Measurements from ENCODE around the gene TFE3. TPM values are rescaled to one million over a fixed set of nuclear protein-coding genes. Genes with fewer than 3 reads are reported as not detected.

Gene TFE3, protein sequence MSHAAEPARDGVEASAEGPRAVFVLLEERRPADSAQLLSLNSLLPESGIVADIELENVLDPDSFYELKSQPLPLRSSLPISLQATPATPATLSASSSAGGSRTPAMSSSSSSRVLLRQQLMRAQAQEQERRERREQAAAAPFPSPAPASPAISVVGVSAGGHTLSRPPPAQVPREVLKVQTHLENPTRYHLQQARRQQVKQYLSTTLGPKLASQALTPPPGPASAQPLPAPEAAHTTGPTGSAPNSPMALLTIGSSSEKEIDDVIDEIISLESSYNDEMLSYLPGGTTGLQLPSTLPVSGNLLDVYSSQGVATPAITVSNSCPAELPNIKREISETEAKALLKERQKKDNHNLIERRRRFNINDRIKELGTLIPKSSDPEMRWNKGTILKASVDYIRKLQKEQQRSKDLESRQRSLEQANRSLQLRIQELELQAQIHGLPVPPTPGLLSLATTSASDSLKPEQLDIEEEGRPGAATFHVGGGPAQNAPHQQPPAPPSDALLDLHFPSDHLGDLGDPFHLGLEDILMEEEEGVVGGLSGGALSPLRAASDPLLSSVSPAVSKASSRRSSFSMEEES
- 10.8 and 21.8 TPM in 2 replicates for total RNA-seq

DNA sequence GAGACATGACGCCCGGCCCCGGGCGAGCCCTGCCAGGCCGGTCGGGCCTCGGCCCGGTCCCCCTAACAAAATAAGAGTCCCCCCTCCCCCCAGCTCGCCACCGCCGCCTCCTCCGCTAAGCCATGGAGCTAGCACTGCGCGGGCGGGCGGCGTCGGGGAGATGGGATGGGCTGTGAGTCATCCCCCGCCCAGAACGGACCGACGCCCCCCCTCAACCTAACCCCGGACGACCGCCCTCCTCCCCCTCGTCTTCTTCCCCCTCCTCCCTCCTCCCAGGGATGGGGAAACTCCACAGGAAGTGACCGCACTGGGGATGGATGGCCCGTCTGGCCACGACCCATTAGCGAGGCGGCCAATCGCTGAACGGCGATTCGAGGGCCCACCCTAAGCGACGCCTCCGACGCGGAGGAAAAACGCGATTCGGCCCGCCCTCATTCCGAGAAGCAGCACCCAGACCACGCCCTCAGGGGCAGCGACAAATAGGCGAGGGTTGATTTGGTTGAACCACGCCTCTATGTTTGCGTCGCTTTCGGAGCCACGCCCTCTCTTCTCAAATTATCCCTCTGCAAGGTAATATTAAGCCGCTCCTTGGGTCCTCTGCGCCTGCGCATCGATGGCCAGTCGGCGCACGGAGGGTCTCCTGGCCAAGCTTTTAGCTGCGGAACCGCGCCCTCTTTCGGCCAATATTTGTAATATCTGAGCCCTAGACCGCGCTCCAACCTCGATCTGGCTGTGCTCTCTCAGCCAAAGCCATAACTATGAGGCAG is at the start of gene TFE3:
Gene TFE3 (minus strand): TSS at position 138 of the 767 bp plus-strand sequence. CDS start 131 bp downstream, at position 7.

GRCh38 chrX:49079489-49080428 is 36.6 kb upstream of the TFE3 start, which contains the start of gene WDR45:
TSS of gene WDR45 (minus strand) at chrX:49079887. CDS start at chrX:49078095, 1,792 bp downstream.

GRCh38 chrX:49073601-49074575 is 30.7 kb upstream of the TFE3 start, which contains the start of gene PRAF2:
TSS of gene PRAF2 (minus strand) at chrX:49074002. CDS start at chrX:49073987, 15 bp downstream.

DNA sequence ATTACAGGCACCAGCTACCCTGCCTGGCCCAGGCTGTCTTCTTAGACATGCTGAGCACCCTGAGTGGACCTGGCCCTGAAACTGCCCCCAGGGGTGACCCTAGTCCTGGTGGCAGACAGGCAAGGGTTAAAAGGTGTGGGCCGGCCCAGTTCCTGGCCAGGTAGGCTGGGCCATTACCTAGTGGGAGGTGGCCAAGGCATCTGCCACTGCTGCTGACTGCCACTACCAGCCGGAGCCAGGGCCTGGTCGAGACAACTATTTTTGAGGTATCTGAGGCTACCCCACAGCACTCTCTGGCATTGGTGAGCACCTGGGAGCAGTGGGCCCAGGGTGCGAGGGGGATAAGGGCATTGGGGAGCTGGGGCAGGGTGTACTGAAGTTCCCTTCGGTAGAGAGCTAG is 15.6 kb upstream of the TFE3 start, which contains the start of gene CCDC120:
Gene CCDC120 (plus strand): TSS at position 206 of the 400 bp plus-strand sequence. CDS start 3,043 bp downstream, outside the sequence.

GRCh38 chrX:49002091-49002935 is 40.8 kb downstream of the TFE3 start, which contains the start of gene GRIPAP1:
TSS of gene GRIPAP1 (minus strand) at chrX:49002264. CDS start at chrX:49002229, 35 bp downstream.

Other genes starting within 250 kb of the TFE3 start
- 24.6 and 38.4 TPM in 2 replicates for gene HDAC6, start 241.3 kb downstream of the TFE3 start, total RNA-seq
- gene ERAS, start 216.8 kb downstream of the TFE3 start, total RNA-seq = not detected in 2 replicates
- 0.31 TPM in 1 of 2 replicates, not detected in the other for gene PCSK1N, start 207.7 kb downstream of the TFE3 start, total RNA-seq
- 13.9 and 19.1 TPM in 2 replicates for gene TIMM17B, start 145.6 kb downstream of the TFE3 start, total RNA-seq
- gene PQBP1, start 145.4 kb downstream of the TFE3 start, total RNA-seq = 70.0 and 82.4 TPM in 2 replicates
- gene SLC35A2, start 131.7 kb downstream of the TFE3 start, total RNA-seq = 5.7 and 14.5 TPM in 2 replicates
- gene PIM2, start 124.3 kb downstream of the TFE3 start, total RNA-seq = 2.8 and 4.0 TPM in 2 replicates
- gene OTUD5, start 85.8 kb downstream of the TFE3 start, total RNA-seq = 21.7 and 34.9 TPM in 2 replicates
- gene KCND1, start 71.5 kb downstream of the TFE3 start, total RNA-seq = 0.32 and 0.57 TPM in 2 replicates
- 23.3 and 40.8 TPM in 2 replicates for gene GRIPAP1, start 41.1 kb downstream of the TFE3 start, total RNA-seq
- gene CCDC120, start 15.6 kb upstream of the TFE3 start, total RNA-seq = 0.49 and 1.7 TPM in 2 replicates
- 2.6 and 5.0 TPM in 2 replicates for gene PRAF2, start 30.6 kb upstream of the TFE3 start, total RNA-seq
- 20.2 and 25.9 TPM in 2 replicates for gene WDR45, start 36.5 kb upstream of the TFE3 start, total RNA-seq
- 25.3 and 27.3 TPM in 2 replicates for gene GPKOW, start 80.4 kb upstream of the TFE3 start, total RNA-seq
- 0.32 and 1.1 TPM in 2 replicates for gene MAGIX, start 119.4 kb upstream of the TFE3 start, total RNA-seq
- gene PLP2, start 128.5 kb upstream of the TFE3 start, total RNA-seq = 9.0 and 10.2 TPM in 2 replicates
- 4.0 and 9.7 TPM in 2 replicates for gene PRICKLE3, start 143.0 kb upstream of the TFE3 start, total RNA-seq
- gene SYP, start 156.8 kb upstream of the TFE3 start, total RNA-seq = 0.31 and 0.32 TPM in 2 replicates
- gene CACNA1F, start 190.0 kb upstream of the TFE3 start, total RNA-seq = under 0.01 and 0.31 TPM in 2 replicates
- 8.1 and 8.6 TPM in 2 replicates for gene CCDC22, start 192.1 kb upstream of the TFE3 start, total RNA-seq
- not detected in 2 replicates for gene FOXP3, start 221.4 kb upstream of the TFE3 start, total RNA-seq
- gene PPP1R3F, start 226.4 kb upstream of the TFE3 start, total RNA-seq = 1.1 and 4.2 TPM in 2 replicates